SKM-1 (cell line): ENCODE data around the gene DNAI2.
"Not testable (repeated sequence)": the region's sequence is repeated elsewhere in the genome, so short reads cannot be mapped to it uniquely, and the experiment has no call there.

Experiments
- DNase-seq: peaks from one replicate; lab custom pipeline; 2025; ENCODE audit not compliant: unreplicated experiment; lab: John Stamatoyannopoulos, UW

DNAI2 gene

GRCh38 chr17:74245145-74245831 lies 28.7 kb upstream of the DNAI2 start:
- DNase-seq = no peak

DNA sequence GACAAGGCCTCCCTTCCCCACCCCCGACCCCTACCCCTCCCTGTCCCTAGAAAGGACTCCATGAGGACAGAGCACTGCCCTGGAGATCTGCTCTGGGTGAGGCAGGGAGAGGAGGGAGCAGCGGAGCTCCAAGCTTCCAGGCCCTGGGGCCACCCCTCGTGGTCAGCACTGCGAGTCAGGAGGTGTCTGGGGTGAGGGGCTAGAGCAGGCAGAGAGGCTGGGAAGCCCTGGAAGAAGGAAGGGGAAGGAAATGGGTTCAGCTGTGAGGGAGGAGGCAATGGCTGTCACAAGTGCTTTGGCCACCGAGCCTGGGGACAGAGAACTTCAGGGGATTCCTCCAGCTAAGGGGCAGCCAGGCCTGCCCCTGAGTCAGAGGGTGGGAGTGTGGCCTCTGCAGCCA lies 28.2 kb upstream of the DNAI2 start:
- DNase-seq = no peak

DNA sequence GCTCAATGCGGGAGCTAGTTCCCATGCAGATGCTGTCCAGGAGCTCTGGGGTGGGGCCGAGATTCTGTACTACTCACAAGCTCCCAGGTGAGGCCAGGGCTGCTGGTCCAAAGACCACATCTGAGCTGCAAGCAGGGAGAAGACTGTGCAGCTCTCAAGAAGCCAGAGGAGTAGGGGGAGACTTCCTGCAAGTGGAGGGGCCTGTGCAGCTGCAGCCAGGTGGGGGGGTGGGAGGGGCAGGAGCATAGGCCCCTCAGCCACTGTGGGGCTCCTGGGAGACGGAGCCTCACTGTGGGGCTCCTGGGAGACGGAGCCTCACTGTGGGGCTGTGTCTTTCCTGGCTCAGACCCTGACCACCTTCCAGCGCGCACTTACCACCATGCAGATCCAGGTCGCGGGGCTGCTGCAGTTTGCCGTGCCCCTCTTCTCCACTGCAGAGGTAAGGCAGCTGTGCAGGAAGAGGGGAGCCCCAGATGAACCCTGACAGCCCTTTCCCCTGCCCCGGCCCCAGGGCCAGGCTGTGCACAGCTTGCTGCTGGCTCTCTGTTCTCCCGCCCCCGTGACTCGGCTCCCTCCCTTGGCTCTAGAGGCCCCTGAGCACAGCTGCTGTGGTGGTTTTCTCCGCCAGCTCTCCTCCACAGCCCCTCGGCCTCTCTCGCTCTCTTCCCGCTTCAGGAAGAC lies 24.3 kb upstream of the DNAI2 start:
- no peak for DNase-seq

- DNase-seq = no peak
These were observed 23.6 kb upstream of the DNAI2 start for GRCh38 chr17:74250324-74250995.

GRCh38 chr17:74251051-74251450 lies 23.0 kb upstream of the DNAI2 start:
- DNase-seq = no peak

GRCh38 chr17:74251569-74251968 lies 22.5 kb upstream of the DNAI2 start:
- no peak for DNase-seq

- DNase-seq = no peak
These were observed 21.8 kb upstream of the DNAI2 start for GRCh38 chr17:74252211-74252610.

DNA sequence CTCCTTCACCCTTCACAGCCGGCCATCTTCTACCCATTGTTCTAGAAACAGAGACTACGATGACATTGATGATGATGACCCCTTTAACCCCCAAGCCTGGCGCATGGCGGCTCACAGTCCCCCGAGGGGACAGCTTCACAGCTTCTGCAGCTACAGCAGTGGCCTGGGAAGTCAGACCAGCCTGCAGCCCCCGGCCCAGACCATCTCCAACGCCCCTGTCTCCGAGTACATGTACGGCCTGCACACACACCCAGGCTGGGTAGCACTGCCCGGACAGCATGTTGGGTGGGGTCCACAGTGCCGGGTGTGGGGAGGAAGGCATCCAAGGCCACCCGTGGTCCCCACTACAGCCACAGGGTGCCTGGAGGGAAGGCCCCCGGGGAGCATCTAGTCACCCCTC lies 21.0 kb upstream of the DNAI2 start:
- no peak for DNase-seq

GRCh38 chr17:74257311-74257710 lies 16.7 kb upstream of the DNAI2 start:
- no peak for DNase-seq

GRCh38 chr17:74259667-74260524 lies 14.1 kb upstream of the DNAI2 start:
- DNase-seq = no peak

- DNase-seq = no peak
These were observed 13.5 kb upstream of the DNAI2 start for GRCh38 chr17:74260525-74260850.

- DNase-seq = no peak
These were observed 11.4 kb upstream of the DNAI2 start for GRCh38 chr17:74262601-74263000.

DNA sequence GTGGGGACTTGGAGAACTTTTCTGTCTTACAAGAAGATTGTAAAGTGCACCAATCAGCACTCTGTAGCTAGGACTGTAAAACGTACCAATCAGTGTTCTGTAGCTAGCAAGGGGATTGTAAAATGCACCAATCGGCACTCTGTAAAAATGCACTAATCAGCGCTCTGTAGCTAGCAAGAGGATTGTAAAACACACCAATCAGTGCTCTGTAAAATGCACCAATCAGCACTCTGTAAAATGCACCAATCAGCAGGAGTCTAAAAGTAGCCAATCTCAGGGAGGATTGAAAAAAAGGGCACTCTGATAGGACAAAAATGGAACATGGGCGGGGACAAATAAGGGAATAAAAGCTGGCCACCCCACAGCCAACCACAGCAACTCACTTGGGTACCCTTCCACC lies 7.0 kb upstream of the DNAI2 start:
- DNase-seq = not testable (repeated sequence)

GRCh38 chr17:74267579-74267978 lies 6.5 kb upstream of the DNAI2 start:
- DNase-seq = no peak

DNA sequence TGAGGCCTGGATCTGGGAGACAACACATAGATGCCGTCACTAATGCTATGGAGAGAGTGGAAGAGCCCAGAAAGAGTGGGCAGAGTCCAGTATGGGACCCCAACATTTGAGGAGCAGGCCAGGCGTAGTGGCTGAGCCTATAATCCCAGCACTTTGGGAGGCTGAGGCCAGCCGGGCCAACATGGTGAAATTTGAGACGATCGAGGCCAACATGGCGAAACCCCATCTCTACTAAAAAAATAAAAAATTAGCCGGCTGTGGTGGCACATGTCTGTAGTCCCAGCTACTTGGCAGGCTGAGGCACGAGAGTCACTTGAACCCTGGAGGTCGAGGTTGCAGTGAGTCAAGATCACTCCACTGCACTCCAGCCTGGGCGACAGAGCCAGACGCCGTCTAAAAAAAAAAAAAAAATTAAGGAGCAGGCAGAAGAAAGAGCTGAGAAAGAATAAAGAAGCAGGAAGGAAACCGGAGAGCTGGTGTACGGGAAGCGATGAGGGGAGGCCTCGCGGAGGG lies 6.0 kb upstream of the DNAI2 start:
- DNase-seq = no peak

DNA sequence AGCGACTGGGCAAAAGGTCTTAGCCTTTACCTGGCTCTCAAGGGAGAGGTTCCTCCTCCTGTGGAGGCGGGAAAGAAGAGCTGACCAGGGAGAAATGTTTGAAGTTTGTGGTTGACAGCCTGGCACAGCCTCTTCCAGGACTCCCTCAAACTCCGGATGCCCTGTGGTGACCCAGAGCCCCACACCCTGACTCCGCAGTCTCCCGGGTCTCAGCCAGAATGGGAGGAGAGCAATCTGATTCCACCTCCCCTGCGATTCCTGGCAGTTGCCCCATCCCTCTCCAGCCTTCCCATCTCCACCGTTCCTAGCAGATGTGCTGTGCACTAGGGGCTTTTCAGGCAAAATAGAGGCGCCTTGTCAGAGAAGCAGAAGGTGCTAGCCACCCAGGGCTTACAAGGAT lies 5.5 kb upstream of the DNAI2 start:
- DNase-seq = no peak

DNA sequence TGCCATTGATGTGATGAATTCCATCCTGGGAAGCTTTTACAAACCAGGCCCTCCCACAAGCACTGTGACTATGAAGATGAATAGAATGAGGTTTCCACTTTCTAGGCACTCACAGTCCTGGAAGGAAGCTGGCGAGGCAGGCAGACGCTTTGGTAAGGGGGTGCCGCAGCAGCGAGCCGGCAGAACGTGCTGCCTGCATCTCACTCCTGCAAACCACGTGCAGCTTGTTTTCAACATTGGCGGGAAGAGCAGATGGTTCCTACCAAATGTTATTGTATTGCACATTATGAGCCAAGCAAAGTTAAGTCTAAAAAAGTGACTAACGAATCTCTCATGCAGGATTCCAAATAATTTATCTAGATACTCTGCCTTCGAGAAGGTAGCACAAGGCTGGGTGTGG lies 3.7 kb upstream of the DNAI2 start:
- no peak for DNase-seq

- no peak for DNase-seq
These were observed 2.8 kb upstream of the DNAI2 start for GRCh38 chr17:74271281-74271680.

- no peak for DNase-seq
These were observed 2.0 kb upstream of the DNAI2 start for GRCh38 chr17:74271901-74272561.

DNA sequence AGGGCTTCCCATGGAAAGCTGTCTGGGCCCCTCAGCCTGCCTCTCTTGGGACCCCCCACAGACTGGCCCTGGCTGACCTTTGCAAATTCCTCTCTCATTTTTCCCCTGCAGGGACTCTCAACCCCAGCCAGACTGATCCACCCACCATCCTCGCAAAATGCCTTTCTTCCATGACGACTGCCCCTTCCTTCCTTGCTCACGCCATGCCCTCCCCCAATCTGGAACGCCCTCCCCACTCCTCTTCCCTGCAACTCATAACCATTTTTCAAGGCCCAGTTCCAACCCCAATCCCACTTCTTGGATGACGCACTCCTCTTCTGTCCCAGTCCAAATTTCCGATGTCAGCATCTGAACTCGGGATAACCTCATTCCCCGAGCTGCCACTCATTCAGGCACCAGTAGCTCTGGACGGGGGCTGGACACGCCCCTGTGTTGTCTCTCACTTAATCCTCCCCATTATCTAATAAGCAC lies 1.3 kb upstream of the DNAI2 start:
- DNase-seq = no peak
